Measurements from ENCODE around the gene OR4D9.

The OR4D9 gene

GRCh38 chr11:59550842-59551658 lies 39.7 kb downstream of the OR4D9 start:
- peak; percentile 75 for DNase-seq (ENCODE audit: low read depth)

GRCh38 chr11:59551659-59552521 lies 40.6 kb downstream of the OR4D9 start:
- DNase-seq (ENCODE audit: low read depth): no peak

- no peak for DNase-seq (ENCODE audit: low read depth)
These were observed 41.5 kb downstream of the OR4D9 start for GRCh38 chr11:59552844-59553243.

GRCh38 chr11:59553323-59553722 lies 42.0 kb downstream of the OR4D9 start:
- no peak for DNase-seq (ENCODE audit: low read depth)

- DNase-seq (ENCODE audit: low read depth): no peak
These were observed 44.3 kb downstream of the OR4D9 start for GRCh38 chr11:59555601-59556114.

GRCh38 chr11:59556115-59556916 lies 45.0 kb downstream of the OR4D9 start:
- DNase-seq (ENCODE audit: low read depth): peak; percentile 54

- no peak for DNase-seq (ENCODE audit: low read depth)
These were observed 45.6 kb downstream of the OR4D9 start for GRCh38 chr11:59556917-59557348.

GRCh38 chr11:59558270-59558643 lies 46.9 kb downstream of the OR4D9 start:
- DNase-seq (ENCODE audit: low read depth): no peak

- DNase-seq (ENCODE audit: low read depth): no peak
These were observed 48.5 kb downstream of the OR4D9 start for GRCh38 chr11:59559886-59560285.

- peak; percentile 61 for DNase-seq (ENCODE audit: low read depth)
These were observed 49.0 kb downstream of the OR4D9 start for GRCh38 chr11:59560290-59560701.

- peak; percentile 83 for DNase-seq (ENCODE audit: low read depth)
These were observed 49.5 kb downstream of the OR4D9 start for GRCh38 chr11:59560702-59561473.

GRCh38 chr11:59562292-59562691 lies 51.0 kb downstream of the OR4D9 start:
- DNase-seq (ENCODE audit: low read depth): no peak

Data from stimulated activated CD4-positive, alpha-beta T cell treated with anti-CD3 and anti-CD28 coated beads, Interleukin-2, amount 100 ng/mL, for 4 hours (primary cell).